Lung (tissue), 12 donors: Measurements from ENCODE around the gene PMEPA1. TPM values are rescaled to one million over a fixed set of nuclear protein-coding genes. Genes with fewer than 3 reads are reported as not detected.

Experiments
- ATAC-seq: fragments of 200-7000 bp; cut with Tn5 transposase; one replicate; pipeline ENCODE4 v1.9.1; 2020; ENCODE audit warnings: moderate number of reproducible peaks; ENCODE audit not compliant: insufficient read depth, low FRiP score
- DNase-seq, 3 donors: peaks; one replicate each; pipeline ENCODE4 v3.0.0-alpha.2; 2013 to 2017
- H3K27ac ChIP-seq, 2 donors: one replicate each; pipeline ENCODE4 v1.5.1; 2013; ENCODE audit warnings: mild to moderate bottlenecking in 2 of 2, moderate library complexity in 2 of 2, control low read depth in 1 of 2, inconsistent platforms in 1 of 2, low read depth in 1 of 2, low read length in 1 of 2
- H3K27me3 ChIP-seq, 3 donors: one replicate each; pipeline ENCODE4 v1.5.1; 2013; ENCODE audit warnings: low read length in 2 of 3; ENCODE audit not compliant: control insufficient read depth in 3 of 3, insufficient read depth in 3 of 3
- H3K36me3 ChIP-seq, 4 donors: one replicate each; pipeline ENCODE4 v1.5.1; 2013; ENCODE audit warnings: low read length in 4 of 4, mild to moderate bottlenecking in 1 of 4, moderate library complexity in 1 of 4; ENCODE audit not compliant: control insufficient read depth in 4 of 4, insufficient read depth in 4 of 4
- H3K4me1 ChIP-seq, 5 donors: one replicate each; pipeline ENCODE4 v1.5.1; 2013; ENCODE audit warnings: low read length in 5 of 5, mild to moderate bottlenecking in 2 of 5, moderate library complexity in 1 of 5; ENCODE audit not compliant: control insufficient read depth in 5 of 5, insufficient read depth in 5 of 5
- H3K4me3 ChIP-seq: one replicate; pipeline ENCODE4 v1.5.1; 2013; ENCODE audit warnings: mild to moderate bottlenecking, control low read depth, moderate library complexity
- H3K9ac ChIP-seq, 2 donors: one replicate each; pipeline ENCODE4 v1.5.1; 2013; ENCODE audit warnings: low read length in 2 of 2, control low read depth in 1 of 2; ENCODE audit not compliant: insufficient read depth in 1 of 2
- H3K9me3 ChIP-seq, 4 donors: one replicate each; pipeline ENCODE4 v1.5.1; 2013; ENCODE audit warnings: low read length in 3 of 4, mild to moderate bottlenecking in 1 of 4, moderate library complexity in 1 of 4; ENCODE audit not compliant: control insufficient read depth in 4 of 4, insufficient read depth in 3 of 4
- CTCF ChIP-seq: IDR thresholded peaks from 2 replicates; pipeline ENCODE4 v1.5.1; 2012; ENCODE audit warnings: mild to moderate bottlenecking; ENCODE audit errors: control extremely low read depth, extremely low read depth
- WGBS, 2 donors: extraction: QIAGEN DNeasy Blood & Tissue Kit; methylation state at CpG; one replicate each; pipeline ENCODE4 v1.1.7; 2013; 5-methylcytosine and 5-hydroxymethylcytosine counted together
- polyA plus RNA-seq, 2 donors: library from polyadenylated mRNA; stranded (reverse); fragments of 200-250 nt; gene quantifications; one replicate each; pipeline ENCODE4 v1.2.1, GENCODE V29; 2013
- total RNA-seq, 2 donors: library from RNA; depleted of rRNA in 1 of 2; stranded (reverse); fragments of >200 nt in 1 of 2; gene quantifications; one replicate each; pipeline ENCODE4 v1.2.1, GENCODE V29; 2014 to 2021
- donor health status: control.
- donor health status: control.
- donor health status: Bipolar disorder and iron deficiency.
- donor health status: healthy.
- donor health status: DM: yes; HTN: yes; CAD: no.

The PMEPA1 gene
- total and polyA plus RNA-seq, 4 donors, result 10.0 to 44.0 (median 23.9) TPM

- no peak overlapping the region for H3K27ac ChIP-seq
- H3K4me1 ChIP-seq, result peaks cover 0 to 4% (median 0%) of the 10 kb centered on the region in 5 donors
- no peak for TF ChIP-seq CTCF
- ATAC-seq (no peak), DNase-seq (no peak)
- H3K27me3 ChIP-seq, result no peaks in the 10 kb centered on the region
- WGBS, 2 donors, result 86 to 92% methylated on average over 2 of the region's 2 CpGs
- H3K9ac ChIP-seq, result no peak overlapping the region
- H3K9me3 ChIP-seq, result peaks cover 0 to 2% (median 0%) of the 10 kb centered on the region in 4 donors
- H3K4me3 ChIP-seq, result no peak overlapping the region
- H3K36me3 ChIP-seq, result no peaks in the 10 kb centered on the region
Measured at GRCh38 chr20:57738053-57738452, 28.2 kb upstream of the PMEPA1 start.

GRCh38 chr20:57737349-57737748, 27.5 kb upstream of the PMEPA1 start:
- ATAC-seq, result no peak
- TF ChIP-seq CTCF, result no peak

GRCh38 chr20:57736738-57737347, 27.0 kb upstream of the PMEPA1 start:
- no peak for ATAC-seq
- no peak for DNase-seq

More at GRCh38 chr20:57737349-57737748, 27.5 kb upstream of the PMEPA1 start:
- Histone ChIP-seq H3K4me3 (no peak overlapping the region), H3K9ac (no peak overlapping the region), H3K4me1 (peaks cover 0 to 6% (median 0%) of the 10 kb centered on the region in 5 donors), H3K27me3 (no peaks in the 10 kb centered on the region), H3K36me3 (no peaks in the 10 kb centered on the region), H3K9me3 (peaks cover 0 to 2% (median 0%) of the 10 kb centered on the region in 4 donors), H3K27ac (no peak overlapping the region)
- WGBS, 2 donors, result 55 to 61% methylated on average over 4 of the region's 4 CpGs
- DNase-seq, result no peak

More at GRCh38 chr20:57736738-57737347, 27.0 kb upstream of the PMEPA1 start:
- H3K27me3 ChIP-seq, result no peaks in the 10 kb centered on the region
- no peaks in the 10 kb centered on the region for H3K36me3 ChIP-seq
- H3K9me3 ChIP-seq, result peaks cover 0 to 2% (median 0%) of the 10 kb centered on the region in 4 donors
- no peak overlapping the region for H3K27ac ChIP-seq
- H3K4me3 ChIP-seq, result no peak overlapping the region
- TF ChIP-seq CTCF, result no peak
- H3K4me1 ChIP-seq, result peaks cover 0 to 11% (median 0%) of the 10 kb centered on the region in 5 donors
- 71 to 82% methylated on average over 10 of the region's 10 CpGs for WGBS, 2 donors
- H3K9ac ChIP-seq, result no peak overlapping the region
